HG02852 (cell line): ENCODE data around the gene CLDN19.
"Not testable (repeated sequence)": the region's sequence is repeated elsewhere in the genome, so short reads cannot be mapped to it uniquely, and the experiment has no call there.

ENCODE experiments used
- ATAC-seq: cut with Tn5 transposase; IDR thresholded peaks from one replicate; pipeline ENCODE4 v1.9.1; 2021; ENCODE audit warnings: mild to moderate bottlenecking, moderate library complexity; ENCODE audit not compliant: unreplicated experiment

The CLDN19 gene

GRCh38 chr1:42714441-42714840 is 25.6 kb downstream of the CLDN19 start:
- not testable (repeated sequence) for ATAC-seq

- ATAC-seq, result no peak
These were observed 26.7 kb downstream of the CLDN19 start for GRCh38 chr1:42713293-42713692.

DNA sequence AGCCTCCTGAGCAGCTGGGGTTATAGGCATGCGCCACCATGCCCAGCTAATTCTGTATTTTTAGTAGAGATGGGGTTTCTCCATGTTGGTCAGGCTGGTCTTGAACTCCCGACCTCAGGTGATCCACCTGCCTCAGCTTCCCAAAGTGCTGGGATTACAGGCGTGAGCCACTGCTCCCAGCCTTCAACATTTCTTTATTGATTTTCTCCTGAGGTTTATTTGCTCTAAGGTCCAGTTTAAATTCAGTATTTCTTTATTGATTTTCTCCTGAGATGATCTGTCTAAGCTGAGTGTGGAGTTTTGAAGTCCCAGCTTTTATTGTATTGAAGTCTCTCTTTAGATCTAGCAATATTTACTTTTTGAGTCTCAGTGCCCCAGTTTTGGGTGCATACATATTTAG is 27.2 kb downstream of the CLDN19 start:
- not testable (repeated sequence) for ATAC-seq

DNA sequence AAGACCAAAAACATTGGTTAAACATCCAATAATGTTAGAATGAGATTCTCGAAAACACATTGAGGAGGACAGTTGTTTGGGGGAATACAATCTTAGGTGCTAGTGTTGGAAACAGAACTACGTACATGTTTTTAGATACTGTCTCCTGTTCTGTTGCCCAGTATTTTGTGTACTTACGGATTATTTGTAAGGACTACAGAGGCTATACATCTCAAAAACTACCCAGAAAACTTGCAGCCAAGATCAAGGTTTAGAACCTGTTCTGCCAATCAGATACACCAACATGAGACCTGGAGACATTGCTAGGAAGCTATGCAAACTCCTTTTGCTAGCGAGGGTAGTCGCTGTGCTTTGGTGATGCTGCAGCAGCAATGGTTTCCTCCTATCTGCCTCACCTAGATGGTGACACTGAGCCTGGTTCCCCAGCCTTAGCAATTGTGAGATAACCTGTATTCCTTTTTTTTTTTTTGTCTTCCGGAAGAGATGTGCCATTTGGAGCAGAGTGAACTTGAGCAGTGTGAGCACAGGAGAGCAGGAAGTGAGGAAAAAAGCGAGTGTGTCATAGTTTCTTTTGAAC is 36.1 kb downstream of the CLDN19 start:
- no peak for ATAC-seq

- ATAC-seq, result no peak
These were observed 40.0 kb downstream of the CLDN19 start for GRCh38 chr1:42700006-42700405.

DNA sequence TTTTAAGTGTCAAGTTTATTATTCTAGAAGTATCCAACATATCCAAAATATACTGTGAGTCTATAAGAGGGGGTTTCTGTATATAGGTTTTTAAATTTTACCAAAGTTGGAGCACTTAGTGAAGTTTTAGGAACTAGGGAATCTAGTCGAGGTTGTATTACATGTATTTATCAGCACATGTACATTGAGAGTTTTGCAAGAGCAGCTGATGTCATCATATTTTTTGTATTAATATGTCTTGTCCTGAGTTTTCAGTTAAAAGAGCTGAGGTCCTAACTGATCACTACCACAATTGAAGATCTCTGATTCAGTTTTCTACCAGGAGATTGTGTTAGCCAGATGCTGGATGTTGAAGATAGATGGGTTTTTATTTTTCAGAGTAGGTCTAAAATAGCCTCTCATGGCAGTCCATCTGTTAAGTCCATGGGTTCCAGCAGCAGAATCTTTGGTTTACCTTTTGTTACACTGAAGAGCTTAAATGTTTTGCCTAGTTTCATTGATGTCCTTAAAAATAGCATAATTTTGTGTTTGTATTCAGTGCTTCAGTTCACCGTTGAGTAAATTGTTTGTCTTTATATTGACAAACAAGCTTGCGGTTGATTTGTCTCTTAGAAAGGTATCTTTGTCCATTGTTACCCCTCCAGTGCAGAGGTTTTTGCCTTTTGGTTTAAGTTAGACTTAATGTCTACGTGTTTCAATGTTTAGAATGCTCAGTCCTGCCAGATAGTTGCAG is 41.8 kb downstream of the CLDN19 start:
- no peak for ATAC-seq

GRCh38 chr1:42692911-42693310 is 47.1 kb downstream of the CLDN19 start:
- no peak for ATAC-seq

- ATAC-seq, result no peak
These were observed 47.6 kb downstream of the CLDN19 start for GRCh38 chr1:42692461-42692860.

- no peak for ATAC-seq
These were observed 48.9 kb downstream of the CLDN19 start for GRCh38 chr1:42691157-42691498.

DNA sequence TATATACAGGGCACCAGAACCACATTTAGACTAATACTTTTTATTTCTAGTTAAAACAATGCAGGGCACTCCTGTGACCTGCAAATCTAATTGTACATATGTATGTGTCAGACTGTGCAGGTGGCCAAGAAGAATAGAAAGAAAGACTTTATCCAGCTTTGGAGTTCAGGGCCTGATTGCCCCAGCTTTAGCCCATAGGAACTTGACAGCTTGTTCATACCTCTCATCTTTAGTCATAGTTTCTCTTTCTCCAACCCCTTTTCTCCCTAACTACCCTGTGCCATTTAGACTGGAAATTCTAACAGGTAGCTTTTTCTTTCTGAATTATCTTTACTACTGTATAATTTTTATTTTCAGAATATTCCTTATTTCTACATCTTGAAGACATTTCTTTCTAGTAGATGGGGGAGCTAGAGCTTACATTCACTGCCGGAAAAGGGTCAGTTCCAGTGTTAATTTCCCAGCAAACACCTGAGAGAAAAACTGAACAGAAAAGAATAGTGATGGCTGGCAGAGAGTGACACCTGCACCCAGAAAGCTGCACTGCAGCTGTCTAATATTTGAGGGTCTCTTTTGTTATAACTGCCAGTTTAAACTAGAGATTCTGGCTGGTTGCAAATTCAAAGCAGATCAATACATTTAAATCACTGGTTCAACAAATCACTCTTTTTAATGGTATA is 49.4 kb downstream of the CLDN19 start:
- ATAC-seq, result no peak

GRCh38 chr1:42689912-42690311 is 50.1 kb downstream of the CLDN19 start:
- no peak for ATAC-seq

- no peak for ATAC-seq
These were observed 53.6 kb downstream of the CLDN19 start for GRCh38 chr1:42686418-42686817.

DNA sequence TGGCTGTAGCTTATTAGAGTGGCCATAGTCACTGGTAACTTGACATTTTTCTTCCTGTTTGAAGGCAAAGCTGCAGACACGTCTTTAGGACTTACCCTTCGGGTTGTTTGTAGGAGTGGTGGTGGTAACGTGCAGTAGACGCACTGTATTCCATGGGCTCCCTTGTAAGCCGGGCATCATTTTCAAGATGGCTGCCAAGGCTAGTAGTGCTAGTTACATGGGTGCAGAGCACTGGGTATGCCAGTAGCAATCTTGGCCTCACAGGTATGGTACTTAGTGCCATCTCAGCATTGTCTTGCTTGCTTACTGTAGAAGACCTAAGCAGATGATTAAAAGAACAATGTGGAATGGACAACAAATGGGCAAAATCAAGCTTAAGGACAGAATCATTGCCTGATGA is 55.9 kb downstream of the CLDN19 start:
- no peak for ATAC-seq
